ENCODE data around the gene LRRC38.
"Not testable (repeated sequence)": the region's sequence is repeated elsewhere in the genome, so short reads cannot be mapped to it uniquely, and the experiment has no call there.

DNA sequence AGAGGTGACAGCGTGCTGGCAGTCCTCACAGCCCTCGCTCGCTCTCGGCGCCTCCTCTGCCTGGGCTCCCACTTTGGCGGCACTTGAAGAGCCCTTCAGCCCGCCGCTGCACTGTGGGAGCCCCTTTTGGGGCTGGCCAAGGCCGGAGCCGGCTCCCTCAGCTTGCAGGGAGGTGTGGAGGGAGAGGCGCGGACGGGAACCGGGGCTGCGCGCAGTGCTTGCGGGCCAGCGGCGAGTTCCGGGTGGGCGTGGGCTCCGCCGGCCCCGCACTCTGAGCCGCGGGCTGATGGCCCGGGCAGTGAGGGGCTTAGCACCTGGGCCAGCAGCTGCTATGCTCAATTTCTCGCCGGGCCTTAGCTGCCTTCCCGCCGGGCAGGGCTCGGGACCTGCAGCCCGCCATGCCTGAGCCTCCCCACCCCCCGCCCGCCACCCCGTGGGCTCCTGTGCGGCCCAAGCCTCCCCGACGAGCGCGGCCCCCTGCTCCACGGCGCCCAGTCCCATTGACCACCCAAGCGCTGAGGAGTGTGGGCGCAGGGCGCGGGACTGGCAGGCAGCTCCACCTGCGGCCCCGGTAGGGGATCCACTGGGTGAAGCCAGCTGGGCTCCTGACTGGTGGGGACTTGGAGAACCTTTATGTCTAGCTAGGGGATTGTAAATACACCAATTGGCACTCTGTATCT lies 74.6 kb downstream of the LRRC38 start:
- not testable (repeated sequence) for TF ChIP-seq EP300 (IDR thresholded peaks at IDR 0.05)
- TF ChIP-seq, protein P1, sequence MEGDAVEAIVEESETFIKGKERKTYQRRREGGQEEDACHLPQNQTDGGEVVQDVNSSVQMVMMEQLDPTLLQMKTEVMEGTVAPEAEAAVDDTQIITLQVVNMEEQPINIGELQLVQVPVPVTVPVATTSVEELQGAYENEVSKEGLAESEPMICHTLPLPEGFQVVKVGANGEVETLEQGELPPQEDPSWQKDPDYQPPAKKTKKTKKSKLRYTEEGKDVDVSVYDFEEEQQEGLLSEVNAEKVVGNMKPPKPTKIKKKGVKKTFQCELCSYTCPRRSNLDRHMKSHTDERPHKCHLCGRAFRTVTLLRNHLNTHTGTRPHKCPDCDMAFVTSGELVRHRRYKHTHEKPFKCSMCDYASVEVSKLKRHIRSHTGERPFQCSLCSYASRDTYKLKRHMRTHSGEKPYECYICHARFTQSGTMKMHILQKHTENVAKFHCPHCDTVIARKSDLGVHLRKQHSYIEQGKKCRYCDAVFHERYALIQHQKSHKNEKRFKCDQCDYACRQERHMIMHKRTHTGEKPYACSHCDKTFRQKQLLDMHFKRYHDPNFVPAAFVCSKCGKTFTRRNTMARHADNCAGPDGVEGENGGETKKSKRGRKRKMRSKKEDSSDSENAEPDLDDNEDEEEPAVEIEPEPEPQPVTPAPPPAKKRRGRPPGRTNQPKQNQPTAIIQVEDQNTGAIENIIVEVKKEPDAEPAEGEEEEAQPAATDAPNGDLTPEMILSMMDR (IDR thresholded peaks at IDR 0.05), result not testable (repeated sequence)
